K562 (cell line): ENCODE measurements around the gene MPRIP. TPM values are rescaled to one million over a fixed set of nuclear protein-coding genes. Genes with fewer than 3 reads are reported as not detected.
A peak's percentile ranks its signal among the peaks of the same experiment; 100 is the strongest.

Experiments
- BMI1 ChIP-seq: fragments of 150-350 bp; IDR thresholded peaks from 2 replicates; pipeline ENCODE4 v1.6.1; 2014; ENCODE audit warnings: low read length
- CBX8 ChIP-seq: fragments of 200-600 bp; sonication (generic); IDR thresholded peaks from 2 replicates; pipeline ENCODE4 v1.6.1; 2012; ENCODE audit warnings: borderline replicate concordance, mixed run types, low read depth, mild to moderate bottlenecking, moderate library complexity, mixed read lengths, low read length, control low read depth, inconsistent platforms; ENCODE audit not compliant: poor library complexity, severe bottlenecking; ENCODE audit errors: extremely low read depth
- CHD1 ChIP-seq: fragments of 200-600 bp; sonication (generic); IDR thresholded peaks from one replicate; pipeline ENCODE4 v1.6.1; 2012; ENCODE audit warnings: mild to moderate bottlenecking, moderate library complexity, low read length, inconsistent platforms
- ELF2 ChIP-seq: fragments of 250-450 bp; sonication (Bioruptor Pico); IDR thresholded peaks from 2 replicates; pipeline ENCODE4 v1.5.0; 2021; ENCODE audit warnings: mild to moderate bottlenecking
- EP300 ChIP-seq: IDR thresholded peaks from 2 replicates; pipeline ENCODE4 v1.6.1; 2012; ENCODE audit warnings: low read length, improper control_type of control experiment
- FOXP1 ChIP-seq: sonication (generic); formaldehyde crosslinking; IDR thresholded peaks from 2 replicates; pipeline ENCODE4 v1.8.0; 2022; ENCODE audit warnings: mild to moderate bottlenecking, missing genetic modification reagents
- KAT7 ChIP-seq: sonication (generic); formaldehyde crosslinking; IDR thresholded peaks from 2 replicates; pipeline ENCODE4 v1.8.0; 2022; ENCODE audit warnings: missing genetic modification reagents, mild to moderate bottlenecking, borderline replicate concordance
- MEF2A ChIP-seq: IDR thresholded peaks from 2 replicates; pipeline ENCODE4 v1.6.1; 2011; ENCODE audit warnings: low read depth, mild to moderate bottlenecking, low read length, moderate library complexity; ENCODE audit not compliant: control insufficient read depth
- MEF2D ChIP-seq: conservative IDR thresholded peaks from 2 replicates; pipeline ENCODE4 v1.6.1; 2016; ENCODE audit warnings: low read depth, missing genetic modification characterization, missing compliant biosample characterization
- NONO ChIP-seq, 2 experiments: fragments of 200-400 bp in 1 of 2; fragments of 450-650 bp in 1 of 2; formaldehyde crosslinking in 1 of 2; IDR thresholded peaks; 2 replicates each; pipeline ENCODE4 v1.6.1; 2017; ENCODE audit warnings: low read depth in 2 of 2, mild to moderate bottlenecking in 2 of 2, moderate library complexity in 2 of 2, low read length in 1 of 2
- NUFIP1 ChIP-seq: fragments of 450-650 bp; IDR thresholded peaks from 2 replicates; pipeline ENCODE4 v1.6.1; 2018; ENCODE audit not compliant: partially characterized antibody
- PPARD ChIP-seq: fragments of 250-450 bp; sonication (Bioruptor Pico); IDR thresholded peaks from 2 replicates; pipeline ENCODE4 v1.8.0; 2022; ENCODE audit warnings: inconsistent platforms, mild to moderate bottlenecking, moderate library complexity
- PRPF4 ChIP-seq: fragments of 200-400 bp; formaldehyde crosslinking; IDR thresholded peaks from one replicate; pipeline ENCODE4 v1.6.1; 2017; ENCODE audit warnings: low read length, low read depth, mild to moderate bottlenecking; ENCODE audit not compliant: insufficient read depth, poor library complexity, severe bottlenecking
- RUNX1 ChIP-seq: sonication (generic); IDR thresholded peaks from 2 replicates; pipeline ENCODE4 v1.6.1; 2016; ENCODE audit warnings: antibody characterized with exemption, low read depth
- SMC3 ChIP-seq: conservative IDR thresholded peaks from 2 replicates; pipeline ENCODE4 v1.6.1; 2011; ENCODE audit warnings: low read depth, low read length, improper control_type of control experiment; ENCODE audit not compliant: insufficient read depth
- TARDBP ChIP-seq: fragments of 450-650 bp; IDR thresholded peaks from 2 replicates; pipeline ENCODE4 v1.6.1; 2016
- ZNF311 ChIP-seq: fragments of 250-450 bp; sonication (Bioruptor Pico); IDR thresholded peaks from 2 replicates; pipeline ENCODE4 v1.4.0; 2020; ENCODE audit warnings: mild to moderate bottlenecking, moderate library complexity
- ZNF507 ChIP-seq: conservative IDR thresholded peaks from 2 replicates; pipeline ENCODE4 v1.6.1; 2017; ENCODE audit warnings: missing genetic modification characterization, missing compliant biosample characterization
- ZNF57 ChIP-seq: fragments of 450-650 bp; formaldehyde crosslinking; IDR thresholded peaks from 2 replicates; pipeline ENCODE4 v1.4.0; 2020; ENCODE audit warnings: mild to moderate bottlenecking, moderate library complexity
- ZNF79 ChIP-seq: fragments of 250-450 bp; sonication (Bioruptor Pico); IDR thresholded peaks from 2 replicates; pipeline ENCODE4 v1.4.0; 2020; ENCODE audit warnings: low read depth, mild to moderate bottlenecking, moderate library complexity
- polyA plus RNA-seq, 8 experiments: library from polyadenylated mRNA; depleted of rRNA in 4 of 8; stranded (reverse) in 5 of 8; unstranded in 3 of 8; fragments of >200 nt; fragmentation: Nextera tagmentation in 2 of 8; fragmentation: Illumina TruSeq in 1 of 8; extraction: Ambion mirVana in 2 of 8; extraction: Trizol in 1 of 8; gene quantifications; 2 replicates each; pipeline versions ENCODE4 v1.2.1 to v1.2.3, GENCODE V29; 2011 to 2014; ENCODE audit warnings: inconsistent platforms in 1 of 8, missing spikeins in 1 of 8
- total RNA-seq, 7 experiments: library from RNA; depleted of rRNA in 6 of 7; stranded (reverse); fragments of >200 nt in 6 of 7; fragmentation: Illumina TruSeq in 2 of 7; extraction: Trizol in 2 of 7; gene quantifications; 2 replicates each; pipeline versions ENCODE4 v1.2.1 to v1.2.3, GENCODE V29; 2011 to 2021; ENCODE audit warnings: low replicate concordance in 1 of 7
- TF ChIP-seq, protein P1 (sequence below): IDR thresholded peaks from 2 replicates; pipeline ENCODE4 v1.6.1; 2016; ENCODE audit warnings: missing genetic modification characterization, missing compliant biosample characterization
- TF ChIP-seq, protein P2 (sequence below): sonication (generic); formaldehyde crosslinking; IDR thresholded peaks from 2 replicates; pipeline ENCODE4 v1.8.0; 2022; ENCODE audit warnings: missing genetic modification reagents, mild to moderate bottlenecking, borderline replicate concordance
- TF ChIP-seq, protein P3 (sequence below), 2 experiments: IDR thresholded peaks; 2 replicates each; pipeline ENCODE4 v1.6.1; 2011; ENCODE audit warnings: borderline replicate concordance in 1 of 2, control low read depth in 1 of 2, low read depth in 1 of 2, low read length in 1 of 2, mild to moderate bottlenecking in 1 of 2, mixed read lengths in 1 of 2, moderate library complexity in 1 of 2; ENCODE audit not compliant: insufficient read depth in 1 of 2, insufficient read length in 1 of 2, poor library complexity in 1 of 2, severe bottlenecking in 1 of 2; ENCODE audit errors: extremely low read depth in 1 of 2

MPRIP gene
- total and polyA plus RNA-seq, 9 of the 15 experiments (the other 6 are each of a cell fraction or from before 2014, with no cell fraction given), result 10.0 to 72.6 (median 30.1) TPM

DNA sequence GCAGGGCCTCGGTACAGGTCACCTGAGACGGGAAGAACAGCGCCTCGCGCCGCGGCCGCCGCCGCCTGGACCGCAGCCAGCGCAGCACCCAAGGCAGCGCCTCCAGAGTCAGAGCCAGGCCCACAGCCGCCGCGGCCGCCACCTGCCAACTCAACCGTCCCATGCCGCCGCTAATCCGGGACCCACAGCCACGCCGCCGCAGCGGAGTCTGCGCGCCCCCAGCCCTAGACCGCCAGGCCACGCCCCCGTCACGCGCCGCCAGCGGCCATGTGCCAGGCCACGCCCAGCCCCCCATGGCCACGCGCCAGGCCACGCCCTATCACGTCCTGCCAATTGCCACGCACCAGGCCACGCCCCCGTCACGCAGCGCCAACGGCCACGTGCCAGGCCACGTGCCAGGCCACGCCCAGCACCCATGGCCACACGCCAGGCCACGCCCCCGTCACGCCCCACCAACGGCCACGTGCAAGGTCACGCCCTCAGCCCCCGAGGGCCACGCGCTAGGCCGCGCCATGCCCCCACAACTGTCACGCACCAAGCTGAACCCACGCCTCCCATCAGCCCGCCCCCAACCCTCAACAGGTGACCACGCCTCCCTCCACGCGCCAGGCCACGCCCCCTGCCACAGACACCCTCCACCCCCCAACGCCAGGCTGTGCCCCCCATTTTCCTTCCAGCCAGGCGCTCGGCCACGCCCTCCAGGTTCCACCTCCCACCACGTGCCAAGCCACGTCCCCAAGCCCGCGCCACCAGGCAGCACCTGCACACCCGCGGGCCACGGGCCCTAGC lies 164.1 kb downstream of the MPRIP start, which contains the start of gene PLD6 (continued):
- TF ChIP-seq, protein P1, sequence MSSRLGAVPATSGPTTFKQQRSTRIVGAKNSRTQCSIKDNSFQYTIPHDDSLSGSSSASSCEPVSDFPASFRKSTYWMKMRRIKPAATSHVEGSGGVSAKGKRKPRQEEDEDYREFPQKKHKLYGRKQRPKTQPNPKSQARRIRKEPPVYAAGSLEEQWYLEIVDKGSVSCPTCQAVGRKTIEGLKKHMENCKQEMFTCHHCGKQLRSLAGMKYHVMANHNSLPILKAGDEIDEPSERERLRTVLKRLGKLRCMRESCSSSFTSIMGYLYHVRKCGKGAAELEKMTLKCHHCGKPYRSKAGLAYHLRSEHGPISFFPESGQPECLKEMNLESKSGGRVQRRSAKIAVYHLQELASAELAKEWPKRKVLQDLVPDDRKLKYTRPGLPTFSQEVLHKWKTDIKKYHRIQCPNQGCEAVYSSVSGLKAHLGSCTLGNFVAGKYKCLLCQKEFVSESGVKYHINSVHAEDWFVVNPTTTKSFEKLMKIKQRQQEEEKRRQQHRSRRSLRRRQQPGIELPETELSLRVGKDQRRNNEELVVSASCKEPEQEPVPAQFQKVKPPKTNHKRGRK (tag), result no peak
- TF ChIP-seq, protein P2, sequence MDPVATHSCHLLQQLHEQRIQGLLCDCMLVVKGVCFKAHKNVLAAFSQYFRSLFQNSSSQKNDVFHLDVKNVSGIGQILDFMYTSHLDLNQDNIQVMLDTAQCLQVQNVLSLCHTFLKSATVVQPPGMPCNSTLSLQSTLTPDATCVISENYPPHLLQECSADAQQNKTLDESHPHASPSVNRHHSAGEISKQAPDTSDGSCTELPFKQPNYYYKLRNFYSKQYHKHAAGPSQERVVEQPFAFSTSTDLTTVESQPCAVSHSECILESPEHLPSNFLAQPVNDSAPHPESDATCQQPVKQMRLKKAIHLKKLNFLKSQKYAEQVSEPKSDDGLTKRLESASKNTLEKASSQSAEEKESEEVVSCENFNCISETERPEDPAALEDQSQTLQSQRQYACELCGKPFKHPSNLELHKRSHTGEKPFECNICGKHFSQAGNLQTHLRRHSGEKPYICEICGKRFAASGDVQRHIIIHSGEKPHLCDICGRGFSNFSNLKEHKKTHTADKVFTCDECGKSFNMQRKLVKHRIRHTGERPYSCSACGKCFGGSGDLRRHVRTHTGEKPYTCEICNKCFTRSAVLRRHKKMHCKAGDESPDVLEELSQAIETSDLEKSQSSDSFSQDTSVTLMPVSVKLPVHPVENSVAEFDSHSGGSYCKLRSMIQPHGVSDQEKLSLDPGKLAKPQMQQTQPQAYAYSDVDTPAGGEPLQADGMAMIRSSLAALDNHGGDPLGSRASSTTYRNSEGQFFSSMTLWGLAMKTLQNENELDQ (CRISPR knock-in tag), result no peak
- no peak; a peak in 1 of 4 replicates for TF ChIP-seq NONO (IDR thresholded peaks at IDR 0.05; ENCODE audit: low read depth in 2 of 2, low read length in 1 of 2)
- TF ChIP-seq, protein P3, sequence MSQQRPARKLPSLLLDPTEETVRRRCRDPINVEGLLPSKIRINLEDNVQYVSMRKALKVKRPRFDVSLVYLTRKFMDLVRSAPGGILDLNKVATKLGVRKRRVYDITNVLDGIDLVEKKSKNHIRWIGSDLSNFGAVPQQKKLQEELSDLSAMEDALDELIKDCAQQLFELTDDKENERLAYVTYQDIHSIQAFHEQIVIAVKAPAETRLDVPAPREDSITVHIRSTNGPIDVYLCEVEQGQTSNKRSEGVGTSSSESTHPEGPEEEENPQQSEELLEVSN (IDR thresholded peaks at IDR 0.05; ENCODE audit: borderline replicate concordance in 1 of 2, extremely low read depth in 1 of 2, insufficient read depth in 1 of 2, insufficient read length in 1 of 2, low read depth in 1 of 2, low read length in 1 of 2, poor library complexity in 1 of 2, severe bottlenecking in 1 of 2), result peak; percentile 89 to 96
- TF ChIP-seq TARDBP, result 0 out of 2 replicates have a peak, but pooled peaks have one; percentile 25
- TF ChIP-seq FOXP1 (CRISPR knock-in tag), result peak; percentile 88; the same call in 1 of the 2 replicates
- no peak for TF ChIP-seq MEF2A
- no peak for TF ChIP-seq BMI1
- TF ChIP-seq RUNX1, result no peak
- no peak for TF ChIP-seq CBX8
- TF ChIP-seq ZNF311 (CRISPR knock-in tag), result no peak
- no peak; the same call in 1 of the 2 replicates for TF ChIP-seq KAT7 (CRISPR knock-in tag)
- TF ChIP-seq MEF2D (tag), result no peak
- no peak for TF ChIP-seq EP300
- TF ChIP-seq NUFIP1, result no peak
- 0 out of 2 replicates have a peak, but pooled peaks have one; percentile 7 for TF ChIP-seq SMC3
- TF ChIP-seq ELF2 (CRISPR knock-in tag), result no peak
- TF ChIP-seq ZNF507 (tag), result no peak
- TF ChIP-seq ZNF79 (CRISPR knock-in tag), result no peak
- TF ChIP-seq PPARD, result no peak
- no peak for TF ChIP-seq CHD1
- TF ChIP-seq ZNF57 (CRISPR knock-in tag), result no peak
- no peak for TF ChIP-seq PRPF4
